Natural killer cell (primary cell): ENCODE data around the gene FRAT1. TPM values are rescaled to one million over a fixed set of nuclear protein-coding genes. Genes with fewer than 3 reads are reported as not detected.

Source experiments
- ATAC-seq, 3 donors: fragments of 150-1000 bp in 2 of 3; fragments of 200-7000 bp in 1 of 3; cut with Tn5 transposase; 1 replicate in 1 of 3; 2 replicates in 2 of 3; pipeline ENCODE4 v1.10.0; 2021; ENCODE audit warnings: mild to moderate bottlenecking in 2 of 3, moderate library complexity in 2 of 3
- DNase-seq, 2 donors: peaks; one replicate each; pipeline versions ENCODE4 v3.0.0 to v3.0.0-alpha.2; 2013 to 2021; ENCODE audit warnings: mixed read lengths in 1 of 2
- H3K27ac ChIP-seq: one replicate; pipeline ENCODE4 v1.5.1; 2013; ENCODE audit warnings: mild to moderate bottlenecking, low read length
- H3K27me3 ChIP-seq: one replicate; pipeline ENCODE4 v1.6.1; 2013; ENCODE audit warnings: low read length; ENCODE audit not compliant: control insufficient read depth, insufficient read depth
- H3K36me3 ChIP-seq: one replicate; pipeline ENCODE4 v1.6.1; 2013; ENCODE audit warnings: low read length; ENCODE audit not compliant: control insufficient read depth, insufficient read depth
- H3K4me1 ChIP-seq: one replicate; pipeline ENCODE4 v1.6.1; 2013; ENCODE audit warnings: low read length; ENCODE audit not compliant: control insufficient read depth, insufficient read depth
- H3K4me3 ChIP-seq: one replicate; pipeline ENCODE4 v1.5.1; 2013; ENCODE audit warnings: low read length
- H3K9me3 ChIP-seq: one replicate; pipeline ENCODE4 v1.6.1; 2013; ENCODE audit warnings: low read length; ENCODE audit not compliant: control insufficient read depth, insufficient read depth
- H3K27ac Mint-ChIP-seq, 2 donors: one replicate each; pipeline ENCODE4 v1.8.0; 2022; ENCODE audit warnings: mild to moderate bottlenecking in 2 of 2, mixed read lengths in 2 of 2, moderate library complexity in 1 of 2
- H3K27me3 Mint-ChIP-seq, 2 donors: one replicate each; pipeline ENCODE4 v1.8.0; 2022; ENCODE audit warnings: low read depth in 2 of 2, mixed read lengths in 2 of 2
- H3K36me3 Mint-ChIP-seq: one replicate; pipeline ENCODE4 v1.8.0; 2022; ENCODE audit warnings: mixed read lengths
- H3K4me1 Mint-ChIP-seq, 2 donors: one replicate each; pipeline ENCODE4 v1.8.0; 2022; ENCODE audit warnings: mixed read lengths in 2 of 2
- H3K4me3 Mint-ChIP-seq: one replicate; pipeline ENCODE4 v1.8.0; 2022; ENCODE audit warnings: mild to moderate bottlenecking, moderate library complexity, mixed read lengths
- H3K9me3 Mint-ChIP-seq, 2 donors: one replicate each; pipeline ENCODE4 v1.8.0; 2022; ENCODE audit warnings: mixed read lengths in 2 of 2
- WGBS: methylation state at CpG from one replicate; pipeline ENCODE4 v1.1.7; 2013; ENCODE audit warnings: missing lambda C conversion rate; ENCODE audit not compliant: insufficient coverage; 5-methylcytosine and 5-hydroxymethylcytosine counted together
- intact Hi-C: fragments of 100-400 bp; cut with micrococcal nuclease; formaldehyde crosslinking; loops from one replicate; pipeline ENCODE4 v1.14.2; 2022
- total RNA-seq, 4 donors: library from RNA; stranded (reverse); fragments of 120-200 nt in 1 of 4; gene quantifications; one replicate each; pipeline versions ENCODE4 v1.2.3 to v1.2.4, GENCODE V29; 2013 to 2022
- TF ChIP-seq, protein P1 (sequence below): fragments of 200-600 bp; IDR thresholded peaks from one replicate; pipeline ENCODE4 v1.8.0; 2022; ENCODE audit warnings: antibody characterized with exemption

Gene FRAT1
- total RNA-seq, 3 donors from 2014 or later (not counting 1 experiment from before 2014, with no cell fraction given): 26.0 to 45.0 (median 32.1) TPM

DNA sequence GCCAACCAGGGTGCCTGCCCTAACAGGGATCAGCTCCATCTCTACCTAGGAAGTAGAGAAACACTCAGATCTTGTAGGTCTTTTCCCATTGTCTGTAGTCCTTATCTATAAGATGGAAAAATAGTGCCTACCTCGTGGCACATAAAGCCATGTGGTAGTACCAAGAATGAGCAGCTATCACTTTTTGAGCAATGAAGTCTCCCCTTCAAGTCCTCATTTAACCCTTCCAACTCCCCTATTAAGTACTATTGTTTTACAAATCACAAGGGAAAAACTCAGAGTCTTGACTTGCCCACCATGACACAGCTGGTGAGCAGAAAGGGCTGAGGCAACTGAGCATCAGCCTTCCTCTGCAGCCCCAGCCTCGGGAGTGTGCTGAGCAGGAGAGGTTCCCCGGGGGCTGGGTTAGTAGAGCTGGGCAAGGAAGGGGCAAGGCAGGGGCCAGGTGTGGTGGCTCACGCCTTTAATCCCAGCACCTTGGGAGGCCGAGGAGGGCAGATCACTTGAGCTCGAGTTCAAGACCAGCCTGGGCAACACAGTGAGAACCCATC is 12.2 kb downstream of the FRAT1 start:
- Histone ChIP-seq H3K4me3 (no peak overlapping the region), H3K36me3 (no peaks in the 10 kb centered on the region), H3K27ac (no peak overlapping the region), H3K4me1 (peaks cover 41% of the 10 kb centered on the region), H3K27me3 (no peaks in the 10 kb centered on the region), H3K9me3 (no peaks in the 10 kb centered on the region)
- H3K36me3 Mint-ChIP-seq: no peaks in the 10 kb centered on the region
- TF ChIP-seq, protein P1, sequence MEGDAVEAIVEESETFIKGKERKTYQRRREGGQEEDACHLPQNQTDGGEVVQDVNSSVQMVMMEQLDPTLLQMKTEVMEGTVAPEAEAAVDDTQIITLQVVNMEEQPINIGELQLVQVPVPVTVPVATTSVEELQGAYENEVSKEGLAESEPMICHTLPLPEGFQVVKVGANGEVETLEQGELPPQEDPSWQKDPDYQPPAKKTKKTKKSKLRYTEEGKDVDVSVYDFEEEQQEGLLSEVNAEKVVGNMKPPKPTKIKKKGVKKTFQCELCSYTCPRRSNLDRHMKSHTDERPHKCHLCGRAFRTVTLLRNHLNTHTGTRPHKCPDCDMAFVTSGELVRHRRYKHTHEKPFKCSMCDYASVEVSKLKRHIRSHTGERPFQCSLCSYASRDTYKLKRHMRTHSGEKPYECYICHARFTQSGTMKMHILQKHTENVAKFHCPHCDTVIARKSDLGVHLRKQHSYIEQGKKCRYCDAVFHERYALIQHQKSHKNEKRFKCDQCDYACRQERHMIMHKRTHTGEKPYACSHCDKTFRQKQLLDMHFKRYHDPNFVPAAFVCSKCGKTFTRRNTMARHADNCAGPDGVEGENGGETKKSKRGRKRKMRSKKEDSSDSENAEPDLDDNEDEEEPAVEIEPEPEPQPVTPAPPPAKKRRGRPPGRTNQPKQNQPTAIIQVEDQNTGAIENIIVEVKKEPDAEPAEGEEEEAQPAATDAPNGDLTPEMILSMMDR: no peak
- peak overlapping the region; percentile 46 to 67 for H3K27ac Mint-ChIP-seq
- H3K27me3 Mint-ChIP-seq: no peaks in the 10 kb centered on the region
- ATAC-seq: no peak
- peaks cover 39 to 55% of the 10 kb centered on the region in 2 donors for H3K4me1 Mint-ChIP-seq
- 85% methylated on average over 6 of the region's 6 CpGs for WGBS
- intact Hi-C loops: loop anchor here (5.0 to 10.0 kb wide), 2 partner anchors 54 to 74 kb away; partner anchors contain the start of gene RRP12
- H3K4me3 Mint-ChIP-seq: peak overlapping the region; percentile 78
- DNase-seq: no peak
- H3K9me3 Mint-ChIP-seq: no peaks in the 10 kb centered on the region

DNA sequence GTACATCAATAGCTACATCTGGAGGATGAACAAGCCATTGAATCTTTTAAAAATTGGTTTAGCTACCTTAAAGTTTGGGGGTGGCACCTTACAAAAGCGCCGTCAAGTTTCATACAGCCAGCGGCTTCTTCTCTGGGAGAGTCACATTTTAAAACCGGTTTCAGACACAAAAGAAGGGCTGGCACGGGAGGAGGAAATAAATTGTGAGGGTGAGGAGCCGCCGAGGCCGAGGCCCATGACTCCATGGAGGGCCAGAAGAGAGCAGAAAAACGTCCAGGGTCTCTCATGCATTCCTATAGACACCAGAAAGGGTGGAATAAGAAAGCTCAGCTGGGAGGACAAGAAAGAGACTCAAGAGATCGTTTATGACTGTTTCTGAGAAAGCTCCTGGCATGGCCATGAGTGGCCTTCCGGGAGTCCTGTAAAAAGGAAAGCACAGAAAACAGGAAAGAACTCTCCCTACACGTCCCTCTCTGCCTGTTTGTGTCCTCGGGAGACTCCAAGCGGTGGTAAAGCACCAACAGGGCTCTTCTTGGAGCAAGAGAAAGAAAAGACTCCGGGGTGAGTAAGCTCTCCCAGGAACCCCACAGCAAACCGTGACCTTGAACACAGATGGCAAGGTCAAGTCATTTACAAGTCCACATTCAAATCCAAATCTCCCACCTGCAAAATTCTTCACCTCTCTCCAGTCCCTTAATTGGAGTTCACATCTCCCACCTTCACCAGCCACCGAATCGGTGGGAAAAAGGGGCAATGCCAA is 13.7 kb downstream of the FRAT1 start:
- no peaks in the 10 kb centered on the region for H3K36me3 Mint-ChIP-seq

DNA sequence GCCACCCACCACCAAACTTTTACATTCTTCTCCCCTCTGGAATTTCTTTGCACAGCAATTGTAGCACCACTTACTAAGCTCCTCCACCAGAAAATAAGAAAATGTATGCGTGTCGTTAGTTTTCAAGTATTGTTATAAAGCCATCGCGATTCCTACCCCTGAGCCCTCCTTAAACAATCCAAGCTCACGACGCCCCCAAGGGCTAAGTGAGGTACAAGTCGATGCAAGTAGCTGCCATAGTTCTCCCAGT is 14.2 kb downstream of the FRAT1 start:
- 15% methylated on average over 7 of the region's 7 CpGs for WGBS
- no peaks in the 10 kb centered on the region for H3K9me3 Mint-ChIP-seq
- H3K4me3 Mint-ChIP-seq: peak overlapping the region; percentile 95
- Histone ChIP-seq H3K36me3 (no peaks in the 10 kb centered on the region), H3K27ac (peak overlapping the region; percentile 47), H3K27me3 (peaks cover 2% of the 10 kb centered on the region), H3K9me3 (no peaks in the 10 kb centered on the region), H3K4me1 (peaks cover 32% of the 10 kb centered on the region), H3K4me3 (peak overlapping the region; percentile 65)
- TF ChIP-seq, protein P1: no peak
- H3K36me3 Mint-ChIP-seq: no peaks in the 10 kb centered on the region
- DNase-seq (peak in 1 of 2 donors; percentile 51), ATAC-seq (no peak)
- peaks cover 24 to 40% of the 10 kb centered on the region in 2 donors for H3K4me1 Mint-ChIP-seq
- intact Hi-C loops: loop anchor here (5.0 to 10.0 kb wide), 2 partner anchors 56 to 72 kb away; partner anchors contain the start of gene RRP12
- H3K27ac Mint-ChIP-seq: peak overlapping the region; percentile 85
- H3K27me3 Mint-ChIP-seq: no peaks in the 10 kb centered on the region

More for the DNA sequence above, 13.7 kb downstream of the FRAT1 start:
- Mint-ChIP-seq H3K9me3 (no peaks in the 10 kb centered on the region), H3K27ac (peak overlapping the region; percentile 85), H3K4me1 (peaks cover 28 to 45% of the 10 kb centered on the region in 2 donors), H3K27me3 (no peaks in the 10 kb centered on the region), H3K4me3 (peak overlapping the region; percentile 95)
- intact Hi-C loops: loop anchor here (1.0 to 10.0 kb wide), 3 partner anchors 12 to 72 kb away; partner anchors contain the start of gene RRP12
- H3K4me1 ChIP-seq: peaks cover 32% of the 10 kb centered on the region
- peak overlapping the region; percentile 47 for H3K27ac ChIP-seq
- no peaks in the 10 kb centered on the region for H3K9me3 ChIP-seq
- H3K36me3 ChIP-seq: no peaks in the 10 kb centered on the region
- peak overlapping the region; percentile 65 for H3K4me3 ChIP-seq
- DNase-seq (no peak), ATAC-seq (no peak)
- WGBS: 36% methylated on average over 18 of the region's 18 CpGs
- peaks cover 2% of the 10 kb centered on the region for H3K27me3 ChIP-seq
- TF ChIP-seq, protein P1: no peak
